ENCODE results near the gene RNU6-1. TPM values are rescaled to one million over a fixed set of nuclear protein-coding genes. Genes with fewer than 3 reads are reported as not detected.

Gene RNU6-1
- total RNA-seq (2021; ENCODE audit: unreplicated experiment) (not detected), Bru-seq, nascent RNA (not detected), BruChase-seq, experiment 1, labeled RNA remaining after a 6-hour chase (not detected), BruChase-seq, experiment 2, labeled RNA remaining after a 2-hour chase (not detected)
- polyA plus RNA-seq (2012): not detected in 2 replicates
- long read RNA-seq: 0 reads

DNA sequence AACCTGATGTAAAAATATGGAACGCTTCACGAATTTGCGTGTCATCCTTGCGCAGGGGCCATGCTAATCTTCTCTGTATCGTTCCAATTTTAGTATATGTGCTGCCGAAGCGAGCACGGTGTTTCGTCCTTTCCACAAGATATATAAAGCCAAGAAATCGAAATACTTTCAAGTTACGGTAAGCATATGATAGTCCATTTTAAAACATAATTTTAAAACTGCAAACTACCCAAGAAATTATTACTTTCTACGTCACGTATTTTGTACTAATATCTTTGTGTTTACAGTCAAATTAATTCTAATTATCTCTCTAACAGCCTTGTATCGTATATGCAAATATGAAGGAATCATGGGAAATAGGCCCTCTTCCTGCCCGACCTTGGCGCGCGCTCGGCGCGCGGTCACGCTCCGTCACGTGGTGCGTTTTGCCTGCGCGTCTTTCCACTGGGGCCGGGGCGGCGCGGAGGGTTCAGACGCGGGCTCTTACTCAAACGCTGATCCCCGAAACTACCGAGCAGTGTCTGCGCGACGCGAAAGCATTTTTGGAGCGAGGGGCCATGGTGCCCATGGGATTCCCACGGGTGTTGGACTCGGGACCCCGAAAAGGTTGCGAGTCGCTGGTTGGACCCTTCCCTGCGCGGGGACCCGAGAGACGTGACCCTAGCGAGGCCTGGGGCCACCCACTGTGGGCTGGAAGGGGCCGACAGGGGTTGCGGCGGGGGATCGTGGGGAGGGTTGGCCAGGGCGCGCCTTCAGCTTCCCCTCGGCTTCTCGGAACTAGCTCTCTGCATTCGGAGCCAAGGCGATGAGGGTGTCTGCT lies at the start of gene RNU6-1:
Gene RNU6-1, minus strand, starts transcription at position 117 of the 820 bp plus-strand sequence.
- Histone ChIP-seq H3K27ac (ENCODE audit: low read depth, low read length) (peak within 1 kb of the TSS; percentile 47), H4K20me1 (ENCODE audit: insufficient read depth) (no peaks in the 10 kb centered on the region), H3K9ac (ENCODE audit: low read length) (peak within 1 kb of the TSS; percentile 80), H3K4me3 (replicated peaks in 1 of 2; ENCODE audit: low read depth in 1 of 2, low read length in 2 of 2) (peak within 1 kb of the TSS; percentile 59 to 72), H3K4me2 (ENCODE audit: low read length) (peak within 1 kb of the TSS; percentile 98), H2AFZ (ENCODE audit: low read depth, low read length, poor library complexity, severe bottlenecking) (peak within 1 kb of the TSS; percentile 92), H3K4me1 (ENCODE audit: control insufficient read depth in 1 of 2, insufficient read depth in 2 of 2, low read length in 2 of 2) (peaks cover 5 to 33% of the 10 kb centered on the region in 2 experiments; a peak in 3 of 4 replicates), H3K27me3 (ENCODE audit: insufficient read depth, low read length) (no peaks in the 10 kb centered on the region), H3K79me2 (ENCODE audit: insufficient read depth, low read length) (no peaks in the 10 kb centered on the region), H3K36me3 (ENCODE audit: control insufficient read depth in 1 of 2, insufficient read depth in 2 of 2, low read length in 2 of 2) (no peaks in the 10 kb centered on the region), H3K9me3 (ENCODE audit: control insufficient read depth in 1 of 2, insufficient read depth in 1 of 2, low read depth in 1 of 2, low read length in 2 of 2) (no peaks in the 10 kb centered on the region), H3K9me2 (ENCODE audit: insufficient read depth) (no peaks in the 10 kb centered on the region)
- RAD21 ChIA-PET (ENCODE audit: low non-redundant PET in 1 of 2, low total read pairs in 2 of 2, uncharacterized antibody in 2 of 2, unreplicated experiment in 2 of 2): no interaction called here
- CTCF ChIA-PET: no interaction called here
- peak; percentile 91 for ATAC-seq
- peak; percentile 81 for DNase-seq (ENCODE audit: low read depth, low spot score)
- no TSS peak for BruUV-seq (replicated peaks)
- POLR2A ChIA-PET: no interaction called here
- intact Hi-C loops (cut with micrococcal nuclease): loop anchor here (10.0 kb wide), 3 partner anchors 315 to 595 kb away; partner anchors contain the start of gene C15orf61
- TF ChIP-seq TCF7L2 (IDR thresholded peaks at IDR 0.05; ENCODE audit: borderline replicate concordance, extremely low read depth, insufficient read depth, insufficient read length): no peak
- TF ChIP-seq, protein P1, sequence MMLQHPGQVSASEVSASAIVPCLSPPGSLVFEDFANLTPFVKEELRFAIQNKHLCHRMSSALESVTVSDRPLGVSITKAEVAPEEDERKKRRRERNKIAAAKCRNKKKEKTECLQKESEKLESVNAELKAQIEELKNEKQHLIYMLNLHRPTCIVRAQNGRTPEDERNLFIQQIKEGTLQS (IDR thresholded peaks at IDR 0.05): peak; percentile 91
- TF ChIP-seq CEBPB (IDR thresholded peaks at IDR 0.05; ENCODE audit: low read depth): peak; percentile 24; the same call in 1 of the 2 replicates
- TF ChIP-seq, protein P2, sequence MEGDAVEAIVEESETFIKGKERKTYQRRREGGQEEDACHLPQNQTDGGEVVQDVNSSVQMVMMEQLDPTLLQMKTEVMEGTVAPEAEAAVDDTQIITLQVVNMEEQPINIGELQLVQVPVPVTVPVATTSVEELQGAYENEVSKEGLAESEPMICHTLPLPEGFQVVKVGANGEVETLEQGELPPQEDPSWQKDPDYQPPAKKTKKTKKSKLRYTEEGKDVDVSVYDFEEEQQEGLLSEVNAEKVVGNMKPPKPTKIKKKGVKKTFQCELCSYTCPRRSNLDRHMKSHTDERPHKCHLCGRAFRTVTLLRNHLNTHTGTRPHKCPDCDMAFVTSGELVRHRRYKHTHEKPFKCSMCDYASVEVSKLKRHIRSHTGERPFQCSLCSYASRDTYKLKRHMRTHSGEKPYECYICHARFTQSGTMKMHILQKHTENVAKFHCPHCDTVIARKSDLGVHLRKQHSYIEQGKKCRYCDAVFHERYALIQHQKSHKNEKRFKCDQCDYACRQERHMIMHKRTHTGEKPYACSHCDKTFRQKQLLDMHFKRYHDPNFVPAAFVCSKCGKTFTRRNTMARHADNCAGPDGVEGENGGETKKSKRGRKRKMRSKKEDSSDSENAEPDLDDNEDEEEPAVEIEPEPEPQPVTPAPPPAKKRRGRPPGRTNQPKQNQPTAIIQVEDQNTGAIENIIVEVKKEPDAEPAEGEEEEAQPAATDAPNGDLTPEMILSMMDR (IDR thresholded peaks at IDR 0.05 in 2 of 3, conservative IDR thresholded peaks at IDR 0.05 in 1 of 3; ENCODE audit: borderline replicate concordance in 1 of 3, insufficient read depth in 1 of 3, low read depth in 2 of 3, low read length in 2 of 3): no peak
- TF ChIP-seq RAD21 (IDR thresholded peaks at IDR 0.05; ENCODE audit: low read depth): no peak
- TF ChIP-seq SIN3A (IDR thresholded peaks at IDR 0.05; ENCODE audit: low read depth): no peak
- no peak for TF ChIP-seq SRF (IDR thresholded peaks at IDR 0.05; ENCODE audit: low read depth)
- no peak for TF ChIP-seq ZNF274 (IDR thresholded peaks at IDR 0.05; ENCODE audit: low read depth, low read length)
- peak; percentile 87 for TF ChIP-seq POLR2AphosphoS5 (IDR thresholded peaks at IDR 0.05; ENCODE audit: low read depth, low read length)
- TF ChIP-seq, protein P3, sequence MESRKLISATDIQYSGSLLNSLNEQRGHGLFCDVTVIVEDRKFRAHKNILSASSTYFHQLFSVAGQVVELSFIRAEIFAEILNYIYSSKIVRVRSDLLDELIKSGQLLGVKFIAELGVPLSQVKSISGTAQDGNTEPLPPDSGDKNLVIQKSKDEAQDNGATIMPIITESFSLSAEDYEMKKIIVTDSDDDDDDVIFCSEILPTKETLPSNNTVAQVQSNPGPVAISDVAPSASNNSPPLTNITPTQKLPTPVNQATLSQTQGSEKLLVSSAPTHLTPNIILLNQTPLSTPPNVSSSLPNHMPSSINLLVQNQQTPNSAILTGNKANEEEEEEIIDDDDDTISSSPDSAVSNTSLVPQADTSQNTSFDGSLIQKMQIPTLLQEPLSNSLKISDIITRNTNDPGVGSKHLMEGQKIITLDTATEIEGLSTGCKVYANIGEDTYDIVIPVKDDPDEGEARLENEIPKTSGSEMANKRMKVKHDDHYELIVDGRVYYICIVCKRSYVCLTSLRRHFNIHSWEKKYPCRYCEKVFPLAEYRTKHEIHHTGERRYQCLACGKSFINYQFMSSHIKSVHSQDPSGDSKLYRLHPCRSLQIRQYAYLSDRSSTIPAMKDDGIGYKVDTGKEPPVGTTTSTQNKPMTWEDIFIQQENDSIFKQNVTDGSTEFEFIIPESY (IDR thresholded peaks at IDR 0.05; ENCODE audit: extremely low read depth, insufficient replicate concordance, low read length): no peak
- TF ChIP-seq ELF1 (IDR thresholded peaks at IDR 0.05; ENCODE audit: borderline replicate concordance, low read depth): no peak; the same call in 1 of the 2 replicates
- peak; percentile 10 for TF ChIP-seq YY1 (IDR thresholded peaks at IDR 0.05; ENCODE audit: extremely low read depth, insufficient replicate concordance, low read depth, low read length)
- no peak for TF ChIP-seq EGR1 (IDR thresholded peaks at IDR 0.05; ENCODE audit: low read depth)
- no peak for TF ChIP-seq FOSL1 (IDR thresholded peaks at IDR 0.05; ENCODE audit: low read depth)
- no peak for TF ChIP-seq EZH2phosphoT487 (IDR thresholded peaks at IDR 0.05; ENCODE audit: borderline replicate concordance)
- TF ChIP-seq CBX3 (IDR thresholded peaks at IDR 0.05; ENCODE audit: low read depth): peak; percentile 43; the same call in 1 of the 2 replicates
- TF ChIP-seq, protein P4, sequence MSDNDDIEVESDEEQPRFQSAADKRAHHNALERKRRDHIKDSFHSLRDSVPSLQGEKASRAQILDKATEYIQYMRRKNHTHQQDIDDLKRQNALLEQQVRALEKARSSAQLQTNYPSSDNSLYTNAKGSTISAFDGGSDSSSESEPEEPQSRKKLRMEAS (IDR thresholded peaks at IDR 0.05): peak; percentile 77; the same call in 1 of the 2 replicates
- TF ChIP-seq SP1 (IDR thresholded peaks at IDR 0.05; ENCODE audit: low read depth): 0 out of 2 replicates have a peak, but pooled peaks have one; percentile 17
- no peak for TF ChIP-seq JUND (IDR thresholded peaks at IDR 0.05)
- 0 out of 2 replicates have a peak, but pooled peaks have one; percentile 20 for TF ChIP-seq ZFX (IDR thresholded peaks at IDR 0.05)
- no peak for TF ChIP-seq EZH2 (IDR thresholded peaks at IDR 0.05)
- TF ChIP-seq POLR2A (IDR thresholded peaks at IDR 0.05; ENCODE audit: borderline replicate concordance, extremely low read depth, insufficient read depth, insufficient read length): no peak

All from HCT116 (cell line).